K562 (cell line): ENCODE data around the gene IFTAP. TPM values are rescaled to one million over a fixed set of nuclear protein-coding genes. Genes with fewer than 3 reads are reported as not detected.

ENCODE experiments used
- ATAC-seq: fragments of 200-7000 bp; cut with Tn5 transposase; 3 replicates; pipeline ENCODE4 v1.9.1; 2020; ENCODE audit warnings: moderate library complexity
- BruUV-seq: library from RNA; stranded (reverse); fragments of 400-500 nt; replicated peaks from 2 replicates; lab custom pipeline; 2021; lab: Mats Ljungman, UMichigan
- CTCF ChIA-PET: fragments of 300-600 bp; formaldehyde crosslinking; extraction: SDS; loops from one replicate; lab custom pipeline; 2021; ENCODE audit warnings: low intra/inter-chr PET ratio; lab: Yijun Ruan, JAX
- POLR2A ChIA-PET: fragments of 300-600, 350-650 bp; sonication (Branson Sonifier 250); formaldehyde crosslinking; extraction: SDS; loops from one replicate; lab custom pipeline; 2021; ENCODE audit warnings: antibody characterized with exemption, inconsistent platforms; lab: Yijun Ruan, JAX
- DNase-seq, 4 experiments: peaks; one replicate each; pipeline versions ENCODE4 v3.0.0 to v3.0.0-alpha.2; 2011 to 2018; ENCODE audit warnings: low spot score in 3 of 4, mixed read lengths in 3 of 4; ENCODE audit errors: extremely low read depth in 1 of 4
- FAIRE-seq: peaks from 2 replicates; lab custom pipeline; 2011; peaks lifted over from hg19 to GRCh38; lab: Jason Lieb, UNC
- H2AFZ ChIP-seq: 2 replicates; pipeline ENCODE4 v1.6.0; 2011; ENCODE audit warnings: low read depth, low read length, control low read depth, inconsistent platforms
- H3K27ac ChIP-seq: fragments of 200-600 bp; 3 replicates; pipeline ENCODE4 v1.8.0; 2011; ENCODE audit warnings: low read depth, mild to moderate bottlenecking, control low read depth, inconsistent platforms, low read length, moderate library complexity, mixed read lengths; ENCODE audit errors: extremely low read depth
- H3K27me3 ChIP-seq, 2 experiments: fragments of 300-600 bp in 1 of 2; 2 replicates in 1 of 2; 3 replicates in 1 of 2; pipeline versions ENCODE4 v1.6.0 to v1.8.0; 2011; ENCODE audit warnings: inconsistent platforms in 2 of 2, low read length in 2 of 2, mild to moderate bottlenecking in 1 of 2, mixed read lengths in 1 of 2, moderate library complexity in 1 of 2; ENCODE audit not compliant: control insufficient read depth in 2 of 2, insufficient read depth in 2 of 2
- H3K36me3 ChIP-seq: fragments of 300-600 bp; 3 replicates; pipeline ENCODE4 v1.8.0; 2011; ENCODE audit warnings: mild to moderate bottlenecking, low read length, inconsistent platforms; ENCODE audit not compliant: control insufficient read depth, insufficient read depth
- H3K4me1 ChIP-seq, 2 experiments: fragments of 200-600 bp in 1 of 2; replicated peaks in 1 of 2; 2 replicates in 1 of 2; 3 replicates in 1 of 2; pipeline versions ENCODE4 v1.5.1 to v1.8.0; 2011; ENCODE audit warnings: inconsistent platforms in 2 of 2, low read length in 2 of 2, mild to moderate bottlenecking in 1 of 2, mixed read lengths in 1 of 2, moderate library complexity in 1 of 2; ENCODE audit not compliant: control insufficient read depth in 2 of 2, insufficient read depth in 2 of 2
- H3K4me2 ChIP-seq: 2 replicates; pipeline ENCODE4 v1.6.1; 2011; ENCODE audit warnings: low read length, control low read depth, inconsistent platforms, mixed read lengths; ENCODE audit not compliant: insufficient read depth
- H3K4me3 ChIP-seq: fragments of 200-600 bp; sonication (generic), shearing (Covaris generic); 2 replicates; pipeline ENCODE4 v1.5.1; 2016; ENCODE audit warnings: control low read depth, inconsistent platforms
- H3K79me2 ChIP-seq: fragments of 200-600 bp; 3 replicates; pipeline ENCODE4 v1.8.0; 2011; ENCODE audit warnings: low read length, inconsistent platforms; ENCODE audit not compliant: control insufficient read depth, insufficient read depth
- H3K9ac ChIP-seq, 2 experiments: 2 replicates each; pipeline versions ENCODE4 v1.6.0 to v1.6.1; 2011; ENCODE audit warnings: low read depth in 2 of 2, low read length in 2 of 2, control low read depth in 1 of 2, inconsistent platforms in 1 of 2, mild to moderate bottlenecking in 1 of 2, mixed read lengths in 1 of 2; ENCODE audit not compliant: insufficient read depth in 1 of 2
- H3K9me1 ChIP-seq: one replicate; pipeline ENCODE4 v1.6.0; 2011; ENCODE audit warnings: inconsistent platforms, mild to moderate bottlenecking, low read length, moderate library complexity; ENCODE audit not compliant: control insufficient read depth, insufficient read depth
- H3K9me3 ChIP-seq: replicated peaks from 2 replicates; pipeline ENCODE4 v1.5.1; 2011; ENCODE audit warnings: low read depth, low read length, inconsistent platforms; ENCODE audit not compliant: control insufficient read depth, insufficient read depth
- H4K20me1 ChIP-seq: replicated peaks from 2 replicates; pipeline ENCODE4 v1.6.1; 2011; ENCODE audit warnings: low read length, inconsistent platforms, mixed read lengths; ENCODE audit not compliant: control insufficient read depth, insufficient read depth
- ARNT ChIP-seq, 2 experiments: fragments of 450-650 bp; IDR thresholded peaks; 2 replicates each; pipeline ENCODE4 v1.6.1; 2016; ENCODE audit warnings: mild to moderate bottlenecking in 1 of 2
- FOXJ3 ChIP-seq: sonication (generic); formaldehyde crosslinking; IDR thresholded peaks from 2 replicates; pipeline ENCODE4 v1.4.0; 2020; ENCODE audit warnings: mild to moderate bottlenecking, missing genetic modification reagents
- GATAD2A ChIP-seq: fragments of 450-650 bp; IDR thresholded peaks from 2 replicates; pipeline ENCODE4 v1.6.1; 2017
- HDAC6 ChIP-seq: IDR thresholded peaks from 2 replicates; pipeline ENCODE4 v1.6.1; 2012; ENCODE audit warnings: low read depth, mild to moderate bottlenecking, control low read depth, inconsistent platforms, low read length, moderate library complexity
- KAT2B ChIP-seq: IDR thresholded peaks from one replicate; pipeline ENCODE4 v1.6.1; 2012; ENCODE audit warnings: low read depth, mild to moderate bottlenecking, control low read depth, inconsistent platforms, low read length, moderate library complexity
- KLF13 ChIP-seq: fragments of 450-650 bp; IDR thresholded peaks from 2 replicates; pipeline ENCODE4 v1.6.1; 2016; ENCODE audit warnings: missing genetic modification characterization, low read depth, mild to moderate bottlenecking, missing compliant biosample characterization, moderate library complexity, borderline replicate concordance
- MCM7 ChIP-seq, 2 experiments: fragments of 450-650 bp; IDR thresholded peaks; 2 replicates each; pipeline ENCODE4 v1.6.1; 2016 to 2018
- NFYB ChIP-seq: IDR thresholded peaks from 2 replicates; pipeline ENCODE4 v1.6.1; 2011; ENCODE audit warnings: mild to moderate bottlenecking, moderate library complexity; ENCODE audit not compliant: insufficient read length; ENCODE audit errors: extremely low read depth
- PPARD ChIP-seq: fragments of 250-450 bp; sonication (Bioruptor Pico); IDR thresholded peaks from 2 replicates; pipeline ENCODE4 v1.8.0; 2022; ENCODE audit warnings: inconsistent platforms, mild to moderate bottlenecking, moderate library complexity
- ZNF146 ChIP-seq: IDR thresholded peaks from one replicate; pipeline ENCODE4 v1.6.1; 2018; ENCODE audit warnings: missing compliant biosample characterization; ENCODE audit not compliant: unreplicated experiment
- WGBS: fragments of 100-300 bp; shearing (Covaris generic); methylation state at CpG from one replicate; pipeline ENCODE4 v1.1.6; 2016; ENCODE audit warnings: low coverage, mixed read lengths; ENCODE audit not compliant: insufficient coverage; ENCODE audit errors: missing lambda C conversion rate; 5-methylcytosine and 5-hydroxymethylcytosine counted together
- in situ Hi-C: fragments of 300-500 bp; cut with MboI; formaldehyde crosslinking; loops from 4 replicates; pipeline ENCODE4 v1.15.0; 2018; ENCODE audit warnings: inconsistent platforms, mixed read lengths
- intact Hi-C: fragments of 100-400 bp; cut with micrococcal nuclease; formaldehyde crosslinking; loops from 2 replicates; pipeline ENCODE4 v1.14.2; 2022
- polyA plus RNA-seq, 8 experiments: library from polyadenylated mRNA; depleted of rRNA in 4 of 8; stranded (reverse) in 5 of 8; unstranded in 3 of 8; fragments of >200 nt; fragmentation: Nextera tagmentation in 2 of 8; fragmentation: Illumina TruSeq in 1 of 8; extraction: Ambion mirVana in 2 of 8; extraction: Trizol in 1 of 8; gene quantifications; 2 replicates each; pipeline versions ENCODE4 v1.2.1 to v1.2.3, GENCODE V29; 2011 to 2014; ENCODE audit warnings: inconsistent platforms in 1 of 8, missing spikeins in 1 of 8
- total RNA-seq, 7 experiments: library from RNA; depleted of rRNA in 6 of 7; stranded (reverse); fragments of >200 nt in 6 of 7; fragmentation: Illumina TruSeq in 2 of 7; extraction: Trizol in 2 of 7; gene quantifications; 2 replicates each; pipeline versions ENCODE4 v1.2.1 to v1.2.3, GENCODE V29; 2011 to 2021; ENCODE audit warnings: low replicate concordance in 1 of 7
- TF ChIP-seq, protein P1 (sequence below): sonication (generic); formaldehyde crosslinking; IDR thresholded peaks from 2 replicates; pipeline ENCODE4 v1.8.0; 2022; ENCODE audit warnings: missing genetic modification reagents, mild to moderate bottlenecking, moderate library complexity, borderline replicate concordance

IFTAP gene
- total and polyA plus RNA-seq, 9 of the 15 experiments (the other 6 are each of a cell fraction or from before 2014, with no cell fraction given), result 9.2 to 30.0 (median 17.0) TPM

DNA sequence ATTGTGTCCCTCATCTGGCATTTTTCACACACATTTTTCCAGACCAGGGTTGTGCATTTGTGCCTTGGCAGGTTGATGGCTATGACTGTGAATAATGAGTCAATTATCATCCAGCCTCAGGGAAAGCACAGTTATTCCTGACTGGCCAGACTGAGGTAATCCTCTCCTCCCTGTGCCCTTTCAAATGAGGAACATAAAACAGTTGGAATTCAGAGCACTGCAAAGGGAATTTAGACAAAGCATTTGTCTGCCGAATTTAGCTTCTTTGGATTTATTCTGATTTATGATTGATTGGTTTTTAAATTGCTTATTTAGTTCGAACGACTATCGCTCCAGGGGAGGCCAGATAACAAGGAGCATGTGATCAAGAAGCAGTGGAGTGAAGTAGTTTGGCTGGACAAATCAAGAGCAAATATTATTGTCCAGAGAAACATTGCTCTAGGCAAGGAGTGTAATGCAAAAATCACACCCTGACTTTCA lies 34.5 kb downstream of the IFTAP start (continued):
- TF ChIP-seq MCM7 (IDR thresholded peaks at IDR 0.05), result no peak
- TF ChIP-seq ZNF146 (CRISPR knock-in tag), result no peak
- TF ChIP-seq KAT2B, result no peak

DNA sequence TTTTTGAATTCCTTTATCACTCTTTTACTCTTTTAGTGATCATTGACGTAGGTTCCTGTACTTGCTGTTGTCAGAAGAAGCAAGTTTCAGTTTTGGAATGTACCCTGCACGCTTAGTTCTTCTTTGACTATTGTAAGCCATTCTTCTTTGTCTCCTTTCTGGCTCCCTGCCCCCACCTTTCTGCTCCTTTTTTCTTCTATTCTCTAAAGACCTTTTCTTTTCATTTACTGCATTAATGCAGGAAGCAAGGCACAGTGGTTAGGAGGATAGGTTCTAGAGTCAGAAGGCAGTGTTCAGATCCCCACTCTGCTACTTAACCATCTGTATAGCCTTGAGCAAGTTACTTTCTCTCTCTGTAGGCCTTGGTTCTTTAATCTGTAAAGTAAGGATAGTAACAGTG lies 37.5 kb downstream of the IFTAP start:
- H2AFZ ChIP-seq, result no peak overlapping the region
- no peak for ATAC-seq
- BruUV-seq, result no TSS peak
- no peak overlapping the region for H3K9ac ChIP-seq
- H3K27ac ChIP-seq, result no peak overlapping the region
- H3K27me3 ChIP-seq, result no peaks in the 10 kb centered on the region
- no peaks in the 10 kb centered on the region for H3K79me2 ChIP-seq
- no peaks in the 10 kb centered on the region for H3K4me1 ChIP-seq
- no peak for FAIRE-seq
- WGBS, result 6% methylated on average over 2 of the region's 2 CpGs
- ChIA-PET CTCF (interaction anchor here (0.5 kb wide), 1 partner anchor 58 kb away, joined by 3 read pairs; no protein-coding TSS in a partner anchor), POLR2A (no interaction called here)
- no peak for DNase-seq
- no peak overlapping the region for H3K4me3 ChIP-seq
- H3K9me3 ChIP-seq, result no peaks in the 10 kb centered on the region
- TF ChIP-seq ARNT (IDR thresholded peaks at IDR 0.05) (no peak), PPARD (no peak), FOXJ3 (CRISPR knock-in tag) (no peak), NFYB (no peak), KLF13 (tag) (no peak), HDAC6 (no peak), GATAD2A (no peak)
- TF ChIP-seq, protein P1, sequence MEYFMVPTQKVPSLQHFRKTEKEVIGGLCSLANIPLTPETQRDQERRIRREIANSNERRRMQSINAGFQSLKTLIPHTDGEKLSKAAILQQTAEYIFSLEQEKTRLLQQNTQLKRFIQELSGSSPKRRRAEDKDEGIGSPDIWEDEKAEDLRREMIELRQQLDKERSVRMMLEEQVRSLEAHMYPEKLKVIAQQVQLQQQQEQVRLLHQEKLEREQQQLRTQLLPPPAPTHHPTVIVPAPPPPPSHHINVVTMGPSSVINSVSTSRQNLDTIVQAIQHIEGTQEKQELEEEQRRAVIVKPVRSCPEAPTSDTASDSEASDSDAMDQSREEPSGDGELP, result no peak
- H3K36me3 ChIP-seq, result no peaks in the 10 kb centered on the region
- H3K4me2 ChIP-seq, result no peak overlapping the region
- intact Hi-C loops (no loop called here), in situ Hi-C loops (no loop called here)
- no peaks in the 10 kb centered on the region for H3K9me1 ChIP-seq
- no peaks in the 10 kb centered on the region for H4K20me1 ChIP-seq
